Loucy (cell line): ENCODE measurements around the gene OGFOD2.

Source experiments
- H2AFZ ChIP-seq: fragments of 200-600 bp; sonication (generic); 2 replicates; pipeline ENCODE4 v1.6.0; 2016; ENCODE audit warnings: antibody characterized with exemption, mild to moderate bottlenecking, low read length, moderate library complexity
- H3F3A ChIP-seq: fragments of 200-600 bp; 2 replicates; pipeline ENCODE4 v1.6.0; 2016; ENCODE audit warnings: antibody characterized with exemption, low read depth, mild to moderate bottlenecking
- H3K27me3 ChIP-seq: fragments of 200-600 bp; sonication (generic); 2 replicates; pipeline ENCODE4 v1.6.1; 2014; ENCODE audit warnings: low read length, mild to moderate bottlenecking; ENCODE audit not compliant: insufficient read depth, poor library complexity, severe bottlenecking
- H3K36me3 ChIP-seq: fragments of 200-600 bp; sonication (generic); 2 replicates; pipeline ENCODE4 v1.6.1; 2016; ENCODE audit warnings: low read length; ENCODE audit not compliant: insufficient read depth
- H3K4me1 ChIP-seq: fragments of 200-600 bp; sonication (generic); 2 replicates; pipeline ENCODE4 v1.5.1; 2014; ENCODE audit warnings: low read length, mild to moderate bottlenecking; ENCODE audit not compliant: insufficient read depth, poor library complexity, severe bottlenecking
- H3K4me2 ChIP-seq: fragments of 200-600 bp; sonication (generic); 2 replicates; pipeline ENCODE4 v1.6.0; 2014; ENCODE audit warnings: antibody characterized with exemption, low read length, low read depth, mild to moderate bottlenecking; ENCODE audit not compliant: poor library complexity, severe bottlenecking
- H3K4me3 ChIP-seq: fragments of 200-600 bp; sonication (generic); 2 replicates; pipeline ENCODE4 v1.5.1; 2014; ENCODE audit warnings: low read length, mild to moderate bottlenecking, mixed read lengths; ENCODE audit not compliant: poor library complexity, severe bottlenecking
- H3K79me2 ChIP-seq: fragments of 200-600 bp; sonication (generic); 2 replicates; pipeline ENCODE4 v1.6.1; 2014; ENCODE audit warnings: low read length; ENCODE audit not compliant: insufficient read depth
- H3K9ac ChIP-seq: fragments of 200-600 bp; sonication (generic); 2 replicates; pipeline ENCODE4 v1.6.0; 2014; ENCODE audit warnings: mild to moderate bottlenecking, low read depth, low read length, moderate library complexity; ENCODE audit not compliant: poor library complexity, severe bottlenecking
- H3K9me2 ChIP-seq: fragments of 200-600 bp; sonication (generic); replicated peaks from 2 replicates; pipeline ENCODE4 v1.6.1; 2016; ENCODE audit warnings: low read depth, low read length, mixed read lengths
- H3K9me3 ChIP-seq: fragments of 200-600 bp; sonication (generic); 2 replicates; pipeline ENCODE4 v1.6.1; 2014; ENCODE audit warnings: mild to moderate bottlenecking, antibody characterized with exemption, low read length, low read depth; ENCODE audit not compliant: insufficient read depth
- H4K20me1 ChIP-seq: fragments of 200-600 bp; sonication (generic); 2 replicates; pipeline ENCODE4 v1.6.0; 2014; ENCODE audit warnings: antibody characterized with exemption, low read length, mild to moderate bottlenecking; ENCODE audit not compliant: insufficient read depth, poor library complexity, severe bottlenecking
- EZH2phosphoT487 ChIP-seq: fragments of 200-600 bp; IDR thresholded peaks from 2 replicates; pipeline ENCODE4 v1.6.1; 2018; ENCODE audit warnings: antibody characterized with exemption, mild to moderate bottlenecking, moderate library complexity, borderline replicate concordance
- TF ChIP-seq, protein P1 (sequence below): fragments of 200-600 bp; sonication (generic); conservative IDR thresholded peaks from 2 replicates; pipeline ENCODE4 v1.5.1; 2014; ENCODE audit warnings: mild to moderate bottlenecking, antibody characterized with exemption, low read length

Gene OGFOD2

DNA sequence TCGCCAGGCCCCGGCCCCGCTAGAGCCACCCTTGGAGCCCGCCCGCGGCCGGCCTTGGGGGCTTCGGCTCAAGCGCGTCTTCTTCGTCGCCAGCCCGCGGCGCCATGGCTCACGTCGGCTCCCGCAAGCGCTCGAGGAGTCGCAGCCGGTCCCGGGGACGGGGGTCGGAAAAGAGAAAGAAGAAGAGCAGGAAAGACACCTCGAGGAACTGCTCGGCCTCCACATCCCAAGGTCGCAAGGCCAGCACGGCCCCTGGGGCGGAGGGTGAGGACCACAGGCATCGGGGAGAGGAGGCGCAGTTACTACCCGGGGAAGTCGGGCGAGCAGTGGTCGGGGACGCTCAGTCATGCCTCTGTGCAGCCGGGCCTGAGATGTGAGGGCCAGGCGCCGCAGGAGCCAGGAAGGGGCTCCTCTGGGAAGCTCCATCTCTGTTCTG, 6.0 kb downstream of the OGFOD2 start:
- Histone ChIP-seq H3K9ac (peak overlapping the region; percentile 90), H3K79me2 (peaks cover 72% of the 10 kb centered on the region), H3K4me1 (peaks cover 36% of the 10 kb centered on the region), H3K9me3 (no peaks in the 10 kb centered on the region), H3K4me2 (peak overlapping the region; percentile 99), H2AFZ (peak overlapping the region; percentile 91), H3K4me3 (peak overlapping the region; percentile 94), H3K9me2 (no peaks in the 10 kb centered on the region), H4K20me1 (peaks cover 29% of the 10 kb centered on the region), H3K27me3 (no peaks in the 10 kb centered on the region), H3K36me3 (0 out of 2 replicates have a peak, but pooled peaks cover 5% of the 10 kb centered on the region), H3F3A (no peaks in the 10 kb centered on the region)
- TF ChIP-seq, protein P1, sequence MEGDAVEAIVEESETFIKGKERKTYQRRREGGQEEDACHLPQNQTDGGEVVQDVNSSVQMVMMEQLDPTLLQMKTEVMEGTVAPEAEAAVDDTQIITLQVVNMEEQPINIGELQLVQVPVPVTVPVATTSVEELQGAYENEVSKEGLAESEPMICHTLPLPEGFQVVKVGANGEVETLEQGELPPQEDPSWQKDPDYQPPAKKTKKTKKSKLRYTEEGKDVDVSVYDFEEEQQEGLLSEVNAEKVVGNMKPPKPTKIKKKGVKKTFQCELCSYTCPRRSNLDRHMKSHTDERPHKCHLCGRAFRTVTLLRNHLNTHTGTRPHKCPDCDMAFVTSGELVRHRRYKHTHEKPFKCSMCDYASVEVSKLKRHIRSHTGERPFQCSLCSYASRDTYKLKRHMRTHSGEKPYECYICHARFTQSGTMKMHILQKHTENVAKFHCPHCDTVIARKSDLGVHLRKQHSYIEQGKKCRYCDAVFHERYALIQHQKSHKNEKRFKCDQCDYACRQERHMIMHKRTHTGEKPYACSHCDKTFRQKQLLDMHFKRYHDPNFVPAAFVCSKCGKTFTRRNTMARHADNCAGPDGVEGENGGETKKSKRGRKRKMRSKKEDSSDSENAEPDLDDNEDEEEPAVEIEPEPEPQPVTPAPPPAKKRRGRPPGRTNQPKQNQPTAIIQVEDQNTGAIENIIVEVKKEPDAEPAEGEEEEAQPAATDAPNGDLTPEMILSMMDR = 0 out of 2 replicates have a peak, but pooled peaks have one; percentile 7
- no peak for TF ChIP-seq EZH2phosphoT487

DNA sequence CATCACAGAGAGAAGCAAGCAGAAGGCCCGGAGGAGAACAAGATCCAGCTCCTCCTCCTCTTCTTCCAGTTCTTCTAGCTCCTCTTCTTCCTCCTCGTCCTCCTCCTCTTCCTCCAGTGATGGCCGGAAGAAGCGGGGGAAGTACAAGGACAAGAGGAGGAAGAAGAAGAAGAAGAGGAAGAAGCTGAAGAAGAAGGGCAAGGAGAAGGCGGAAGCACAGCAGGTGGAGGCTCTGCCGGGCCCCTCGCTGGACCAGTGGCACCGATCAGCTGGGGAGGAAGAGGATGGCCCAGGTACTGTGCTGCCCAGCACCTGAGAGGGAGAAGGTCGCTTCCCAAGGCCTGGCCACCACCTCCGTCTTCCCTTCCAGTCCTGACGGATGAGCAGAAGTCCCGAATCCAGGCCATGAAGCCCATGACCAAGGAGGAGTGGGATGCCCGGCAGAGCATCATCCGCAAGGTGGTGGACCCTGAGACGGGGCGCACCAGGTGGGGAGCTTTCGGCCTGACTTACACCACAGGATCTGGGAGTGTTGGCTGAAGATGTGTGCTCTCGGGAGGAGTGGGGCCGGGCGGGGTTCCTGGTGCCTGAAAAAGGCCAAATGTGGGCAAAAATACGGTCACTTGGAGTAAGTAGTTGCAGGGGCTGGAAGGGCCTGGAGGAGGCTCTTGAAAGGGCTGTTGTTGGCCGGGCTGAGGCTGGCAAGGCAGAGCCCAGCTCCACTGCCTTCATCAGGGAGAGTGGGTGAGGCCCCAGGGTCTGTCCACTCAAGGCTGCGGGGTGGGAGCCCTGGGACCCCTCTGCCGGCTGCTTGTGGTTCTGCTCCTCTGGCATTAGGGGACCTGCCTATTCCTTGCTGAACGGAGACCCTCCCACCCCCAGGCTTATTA, 6.8 kb downstream of the OGFOD2 start:
- Histone ChIP-seq H3F3A (no peaks in the 10 kb centered on the region), H3K36me3 (0 out of 2 replicates have a peak, but pooled peaks cover 5% of the 10 kb centered on the region), H3K4me3 (peak overlapping the region; percentile 94), H3K4me2 (peak overlapping the region; percentile 99), H4K20me1 (peaks cover 29% of the 10 kb centered on the region), H3K27me3 (no peaks in the 10 kb centered on the region), H3K79me2 (peaks cover 64% of the 10 kb centered on the region), H3K9me3 (no peaks in the 10 kb centered on the region), H3K9me2 (no peaks in the 10 kb centered on the region), H2AFZ (no peak overlapping the region), H3K4me1 (peaks cover 28% of the 10 kb centered on the region), H3K9ac (peak overlapping the region; percentile 90)
- no peak for TF ChIP-seq EZH2phosphoT487
- TF ChIP-seq, protein P1 = no peak

DNA sequence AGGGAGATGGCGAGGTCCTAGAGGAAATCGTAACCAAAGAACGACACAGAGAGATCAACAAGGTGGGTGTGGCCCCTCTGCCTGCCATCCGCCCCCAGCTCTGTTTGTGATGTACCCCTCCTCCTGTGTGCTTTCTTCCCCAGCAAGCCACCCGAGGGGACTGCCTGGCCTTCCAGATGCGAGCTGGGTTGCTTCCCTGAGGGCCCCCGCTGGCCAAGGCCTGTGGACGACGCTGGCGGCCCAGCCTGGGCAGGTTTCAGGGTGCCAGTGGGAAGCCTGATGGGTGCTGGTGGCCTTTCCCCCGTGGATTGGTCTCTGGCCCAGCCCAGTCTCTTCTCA, 7.4 kb downstream of the OGFOD2 start:
- Histone ChIP-seq H3F3A (no peaks in the 10 kb centered on the region), H4K20me1 (peaks cover 29% of the 10 kb centered on the region), H3K4me2 (peak overlapping the region; percentile 99), H3K36me3 (0 out of 2 replicates have a peak, but pooled peaks cover 5% of the 10 kb centered on the region), H3K9me2 (no peaks in the 10 kb centered on the region), H3K4me1 (peaks cover 26% of the 10 kb centered on the region), H3K27me3 (no peaks in the 10 kb centered on the region), H3K4me3 (peak overlapping the region; percentile 94), H2AFZ (no peak overlapping the region), H3K9me3 (no peaks in the 10 kb centered on the region), H3K9ac (peak overlapping the region; percentile 90), H3K79me2 (peaks cover 58% of the 10 kb centered on the region)
- no peak for TF ChIP-seq EZH2phosphoT487
- TF ChIP-seq, protein P1 = no peak
